Measurements from ENCODE around the gene OLFM3.

OLFM3 gene

DNA sequence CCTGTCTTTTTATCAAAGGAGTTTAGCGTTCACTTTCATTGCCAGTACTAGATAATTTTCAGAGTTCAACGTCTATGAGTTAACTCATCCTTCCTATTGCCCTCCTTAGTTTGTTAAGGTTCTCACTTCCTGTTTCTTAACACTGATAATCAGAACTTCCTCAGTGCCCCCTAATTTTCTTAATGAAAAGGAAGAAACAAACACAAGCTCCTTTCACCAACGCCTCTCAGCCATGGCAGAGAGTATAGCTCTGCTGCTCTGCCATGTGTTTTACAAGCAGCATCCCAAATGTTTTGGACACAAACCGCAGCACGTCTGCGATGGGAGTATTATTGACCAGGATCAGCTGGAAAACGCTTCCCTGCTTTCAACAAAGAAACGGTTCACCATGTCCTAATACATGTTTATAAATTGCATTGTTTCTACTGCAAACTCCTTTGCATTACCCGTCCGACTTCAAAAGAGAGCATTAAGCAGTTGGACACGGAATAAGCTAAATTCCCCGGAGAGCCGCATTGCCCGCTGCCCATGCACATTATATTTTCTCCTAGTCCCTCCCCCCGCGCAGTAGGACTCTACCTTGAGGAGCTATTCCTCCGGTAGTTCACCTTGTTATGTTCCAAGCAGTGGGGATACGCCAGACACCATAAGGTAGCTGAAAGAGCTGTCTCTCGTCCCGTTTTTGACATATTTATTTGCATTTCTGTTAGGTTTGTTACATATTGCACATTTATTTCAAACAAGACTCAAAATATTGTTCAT is 561 bp downstream of the OLFM3 start:
- no peak for DNase-seq (ENCODE audit: low read depth)
- no peak overlapping the region for H3K4me3 ChIP-seq (ENCODE audit: low read depth, low read length)
- TF ChIP-seq CTCF (IDR thresholded peaks at IDR 0.05; ENCODE audit: low read depth, low read length, missing control alignments), result no peak

GRCh38 chr1:101993710-101994109 is 3.0 kb downstream of the OLFM3 start:
- TF ChIP-seq CTCF (IDR thresholded peaks at IDR 0.05; ENCODE audit: low read depth, low read length, missing control alignments), result no peak
- no peak for DNase-seq (ENCODE audit: low read depth)
- no peak overlapping the region for H3K4me3 ChIP-seq (ENCODE audit: low read depth, low read length)

DNA sequence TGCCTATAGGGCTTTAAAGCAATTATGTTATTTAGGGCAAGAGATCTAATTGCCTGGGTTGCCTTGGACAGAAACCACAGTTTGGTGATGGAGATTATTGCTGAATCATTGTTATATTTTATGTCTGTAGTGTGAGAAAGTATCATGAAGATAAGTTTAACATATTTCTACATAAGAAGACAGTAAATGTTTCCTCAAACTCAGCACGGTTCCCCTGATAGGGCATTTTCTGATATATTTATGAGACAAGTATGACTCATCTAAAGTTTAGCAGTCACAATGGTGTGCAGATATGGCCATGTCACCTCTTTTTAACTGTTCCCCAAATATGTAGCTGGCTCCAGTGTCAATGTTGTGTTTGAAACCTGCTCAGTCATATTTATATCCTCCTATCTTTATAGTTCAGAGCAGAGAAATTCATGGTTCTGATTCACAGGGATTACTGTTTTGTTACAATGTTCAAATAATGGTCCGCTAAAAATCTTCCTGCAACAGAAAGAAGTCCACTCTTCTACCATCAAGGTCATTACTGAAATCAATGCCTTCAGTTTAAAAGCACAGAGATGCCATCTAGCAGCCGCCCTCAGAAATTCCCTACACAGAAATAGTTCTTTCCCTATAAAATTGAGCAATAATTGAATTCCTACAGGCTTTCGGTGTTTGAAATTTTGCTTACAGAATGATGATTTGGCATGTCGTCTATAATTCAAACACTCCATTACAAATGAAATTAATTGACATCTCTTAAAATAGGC is 3.7 kb downstream of the OLFM3 start:
- no peak for TF ChIP-seq CTCF (IDR thresholded peaks at IDR 0.05; ENCODE audit: low read depth, low read length, missing control alignments)

DNA sequence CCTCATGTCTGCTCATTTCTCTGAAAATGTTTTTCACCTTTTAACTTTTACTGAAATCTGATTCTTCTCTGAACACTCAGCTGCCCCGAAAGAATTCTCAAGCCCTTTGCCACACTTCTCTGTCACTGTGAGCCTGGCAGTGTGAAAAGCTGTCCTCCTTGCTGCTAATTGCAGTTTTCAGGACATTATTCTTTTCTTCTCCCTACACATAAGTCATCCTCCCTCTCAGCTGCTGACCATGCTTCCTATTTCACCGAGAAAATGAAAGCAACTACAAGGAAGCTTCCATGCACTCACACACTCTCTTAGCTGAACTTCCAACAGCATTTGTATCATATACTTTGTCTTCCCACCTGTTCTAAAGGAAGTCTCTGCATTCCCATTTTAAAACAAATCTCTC is 15.8 kb downstream of the OLFM3 start:
- H3K4me3 ChIP-seq (ENCODE audit: low read depth, low read length), result no peak overlapping the region
- DNase-seq (ENCODE audit: low read depth), result no peak
- TF ChIP-seq CTCF (IDR thresholded peaks at IDR 0.05; ENCODE audit: low read depth, low read length, missing control alignments), result no peak

More for the DNA sequence above, 3.7 kb downstream of the OLFM3 start:
- DNase-seq (ENCODE audit: low read depth), result no peak
- H3K4me3 ChIP-seq (ENCODE audit: low read depth, low read length), result no peak overlapping the region

DNA sequence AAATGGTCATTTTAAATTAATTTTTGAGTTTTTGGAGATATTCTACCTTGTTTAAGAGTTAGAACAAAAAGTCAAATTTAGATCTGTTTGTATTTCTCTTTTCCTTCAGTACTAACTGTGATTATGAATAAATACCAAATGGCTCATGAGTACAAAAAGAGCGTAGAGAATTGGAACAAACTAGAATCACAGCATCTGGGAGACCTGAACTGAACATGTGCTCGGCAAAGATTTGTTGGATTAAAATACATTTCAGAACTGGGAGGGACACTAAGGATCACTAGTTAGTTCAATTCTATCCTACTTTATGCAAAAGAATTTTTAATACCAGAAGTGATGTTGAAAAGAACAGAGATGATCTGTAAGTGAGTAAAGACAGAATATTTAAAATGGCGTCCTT is 19.5 kb downstream of the OLFM3 start:
- no peak overlapping the region for H3K4me3 ChIP-seq (ENCODE audit: low read depth, low read length)
- no peak for DNase-seq (ENCODE audit: low read depth)
- TF ChIP-seq CTCF (IDR thresholded peaks at IDR 0.05; ENCODE audit: low read depth, low read length, missing control alignments), result no peak

DNA sequence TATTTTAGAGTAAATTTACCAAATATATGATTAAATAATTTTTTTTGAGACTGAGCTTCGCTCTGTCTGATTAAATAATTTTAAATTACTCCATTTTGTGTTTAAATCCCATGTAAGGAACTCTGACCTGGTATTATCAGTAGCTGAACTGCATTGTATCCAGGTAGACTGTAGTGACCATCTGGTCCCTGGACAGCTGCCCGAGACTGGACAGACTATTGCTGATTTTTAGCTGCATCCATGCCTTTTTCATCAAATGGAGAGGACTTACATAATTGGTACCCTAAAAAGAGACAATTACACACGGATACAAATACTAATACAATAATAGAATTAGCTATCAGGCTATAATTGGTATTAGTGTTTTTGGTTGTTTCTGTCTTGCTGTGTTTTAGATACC is 20.6 kb downstream of the OLFM3 start:
- H3K4me3 ChIP-seq (ENCODE audit: low read depth, low read length), result no peak overlapping the region
- TF ChIP-seq CTCF (IDR thresholded peaks at IDR 0.05; ENCODE audit: low read depth, low read length, missing control alignments), result no peak
- DNase-seq (ENCODE audit: low read depth), result no peak
